ENCODE data around the gene CNGA1.

Gene CNGA1

GRCh38 chr4:48016141-48017107 is at the start of gene CNGA1, which contains the start of gene NIPAL1:
Gene CNGA1, minus strand, starts transcription at chr4:48016681. Its CDS starts 63,992 bp downstream, at chr4:47952689.
Gene NIPAL1, plus strand, starts transcription at chr4:48016772. Its CDS starts 68 bp downstream, at chr4:48016840.
- DNase-seq: no peak

- DNase-seq: no peak
Measured at GRCh38 chr4:48065587-48066052, 49.1 kb upstream of the CNGA1 start.

- no peak for DNase-seq
Measured at GRCh38 chr4:48064349-48064748, 47.9 kb upstream of the CNGA1 start.

GRCh38 chr4:48058617-48059530 is 42.4 kb upstream of the CNGA1 start:
- no peak for DNase-seq

GRCh38 chr4:48051078-48051477 is 34.6 kb upstream of the CNGA1 start:
- DNase-seq: no peak

GRCh38 chr4:48049483-48049882 is 33.0 kb upstream of the CNGA1 start:
- DNase-seq: no peak

GRCh38 chr4:48047896-48048295 is 31.4 kb upstream of the CNGA1 start:
- no peak for DNase-seq

GRCh38 chr4:48047421-48047844 is 31.0 kb upstream of the CNGA1 start:
- peak; percentile 24 for DNase-seq

- DNase-seq: no peak
Measured at GRCh38 chr4:48046059-48046458, 29.6 kb upstream of the CNGA1 start.

GRCh38 chr4:48044298-48044697 is 27.8 kb upstream of the CNGA1 start:
- no peak for DNase-seq

- no peak for DNase-seq
Measured at GRCh38 chr4:48043504-48043903, 27.0 kb upstream of the CNGA1 start.

- no peak for DNase-seq
Measured at GRCh38 chr4:48042979-48043461, 26.5 kb upstream of the CNGA1 start.

GRCh38 chr4:48041535-48042137 is 25.2 kb upstream of the CNGA1 start:
- DNase-seq: no peak

- no peak for DNase-seq
Measured at GRCh38 chr4:48039561-48039960, 23.1 kb upstream of the CNGA1 start.

GRCh38 chr4:48038666-48039065 is 22.2 kb upstream of the CNGA1 start:
- no peak for DNase-seq

- DNase-seq: no peak
Measured at GRCh38 chr4:48037117-48037462, 20.6 kb upstream of the CNGA1 start.

GRCh38 chr4:48035952-48036351 is 19.5 kb upstream of the CNGA1 start:
- no peak for DNase-seq

- DNase-seq: peak; percentile 33
Measured at GRCh38 chr4:48033825-48034413, 17.4 kb upstream of the CNGA1 start.

GRCh38 chr4:48033412-48033811 is 16.9 kb upstream of the CNGA1 start:
- no peak for DNase-seq

- no peak for DNase-seq
Measured at GRCh38 chr4:48032721-48033120, 16.2 kb upstream of the CNGA1 start.

GRCh38 chr4:48031802-48032525 is 15.5 kb upstream of the CNGA1 start:
- no peak for DNase-seq

- no peak for DNase-seq
Measured at GRCh38 chr4:48030470-48030869, 14.0 kb upstream of the CNGA1 start.
